GM12878 (cell line): ENCODE data around the gene LTN1. TPM values are rescaled to one million over a fixed set of nuclear protein-coding genes. Genes with fewer than 3 reads are reported as not detected.

Experiments
- CREB1 ChIP-seq: IDR thresholded peaks from 2 replicates; pipeline ENCODE4 v1.6.1; 2012; ENCODE audit warnings: low read depth, mild to moderate bottlenecking, inconsistent platforms
- PML ChIP-seq: IDR thresholded peaks from 2 replicates; pipeline ENCODE4 v1.6.1; 2012; ENCODE audit warnings: low read length, inconsistent platforms
- SRF ChIP-seq, 2 experiments: IDR thresholded peaks; 2 replicates each; pipeline ENCODE4 v1.6.1; 2011; ENCODE audit warnings: low read depth in 2 of 2, low read length in 2 of 2, mild to moderate bottlenecking in 1 of 2, moderate library complexity in 1 of 2
- TCF12 ChIP-seq: IDR thresholded peaks from 2 replicates; pipeline ENCODE4 v1.6.1; 2011; ENCODE audit warnings: low read depth, mild to moderate bottlenecking, low read length
- polyA plus RNA-seq, 11 experiments: library from polyadenylated mRNA; depleted of rRNA in 4 of 11; unstranded in 6 of 11; stranded (reverse) in 5 of 11; fragments of >200 nt; fragmentation: Nextera tagmentation in 4 of 11; fragmentation: Illumina TruSeq in 1 of 11; extraction: Ambion mirVana in 4 of 11; extraction: Trizol in 1 of 11; gene quantifications; 1 replicate in 1 of 11; 2 replicates in 10 of 11; pipeline versions ENCODE4 v1.2.1 to v1.2.3, GENCODE V29; 2011 to 2016; ENCODE audit warnings: inconsistent platforms in 2 of 11, missing spikeins in 2 of 11, low read depth in 1 of 11
- total RNA-seq, 4 experiments: library from RNA; depleted of rRNA in 3 of 4; stranded (reverse); fragments of >200 nt in 3 of 4; fragmentation: Illumina TruSeq in 1 of 4; extraction: Trizol in 1 of 4; gene quantifications; 2 replicates each; pipeline versions ENCODE4 v1.2.1 to v1.2.3, GENCODE V29; 2013 to 2021
- TF ChIP-seq, protein P1 (sequence below): IDR thresholded peaks from 2 replicates; pipeline ENCODE4 v1.6.1; 2011; ENCODE audit warnings: mild to moderate bottlenecking, low read depth, low read length, moderate library complexity; ENCODE audit not compliant: insufficient replicate concordance
- TF ChIP-seq, protein P2 (sequence below): fragments of 450-650 bp; formaldehyde crosslinking; IDR thresholded peaks from 2 replicates; pipeline ENCODE4 v1.4.0; 2022; ENCODE audit warnings: mild to moderate bottlenecking, moderate library complexity

LTN1 gene
- total and polyA plus RNA-seq, 10 of the 15 experiments (the other 5 are each of a cell fraction or from before 2014, with no cell fraction given) = 3.5 to 17.3 (median 12.3) TPM

DNA sequence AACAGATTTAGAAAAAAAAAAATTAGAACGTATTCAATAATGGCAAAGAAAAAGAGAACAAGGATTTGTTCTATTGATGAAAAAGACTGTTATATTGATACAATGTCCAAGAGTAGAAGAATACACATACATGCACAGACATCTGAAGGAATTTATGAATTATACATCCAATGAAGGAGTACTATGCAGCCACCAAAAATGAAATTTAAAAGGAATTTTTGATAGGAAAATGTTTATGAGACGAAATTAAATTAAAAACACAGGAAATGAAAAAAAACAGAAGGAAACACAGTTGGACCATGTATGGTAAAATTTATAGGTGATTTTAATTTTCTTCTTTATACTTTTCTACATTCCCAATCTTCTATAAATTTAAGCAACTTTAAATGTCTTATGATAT lies 110.3 kb downstream of the LTN1 start (continued):
- TF ChIP-seq, protein P1, sequence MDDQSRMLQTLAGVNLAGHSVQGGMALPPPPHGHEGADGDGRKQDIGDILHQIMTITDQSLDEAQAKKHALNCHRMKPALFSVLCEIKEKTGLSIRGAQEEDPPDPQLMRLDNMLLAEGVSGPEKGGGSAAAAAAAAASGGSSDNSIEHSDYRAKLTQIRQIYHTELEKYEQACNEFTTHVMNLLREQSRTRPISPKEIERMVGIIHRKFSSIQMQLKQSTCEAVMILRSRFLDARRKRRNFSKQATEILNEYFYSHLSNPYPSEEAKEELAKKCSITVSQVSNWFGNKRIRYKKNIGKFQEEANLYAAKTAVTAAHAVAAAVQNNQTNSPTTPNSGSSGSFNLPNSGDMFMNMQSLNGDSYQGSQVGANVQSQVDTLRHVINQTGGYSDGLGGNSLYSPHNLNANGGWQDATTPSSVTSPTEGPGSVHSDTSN = no peak
- TF ChIP-seq PML = no peak
- no peak for TF ChIP-seq TCF12
- TF ChIP-seq CREB1 = no peak
- TF ChIP-seq, protein P2, sequence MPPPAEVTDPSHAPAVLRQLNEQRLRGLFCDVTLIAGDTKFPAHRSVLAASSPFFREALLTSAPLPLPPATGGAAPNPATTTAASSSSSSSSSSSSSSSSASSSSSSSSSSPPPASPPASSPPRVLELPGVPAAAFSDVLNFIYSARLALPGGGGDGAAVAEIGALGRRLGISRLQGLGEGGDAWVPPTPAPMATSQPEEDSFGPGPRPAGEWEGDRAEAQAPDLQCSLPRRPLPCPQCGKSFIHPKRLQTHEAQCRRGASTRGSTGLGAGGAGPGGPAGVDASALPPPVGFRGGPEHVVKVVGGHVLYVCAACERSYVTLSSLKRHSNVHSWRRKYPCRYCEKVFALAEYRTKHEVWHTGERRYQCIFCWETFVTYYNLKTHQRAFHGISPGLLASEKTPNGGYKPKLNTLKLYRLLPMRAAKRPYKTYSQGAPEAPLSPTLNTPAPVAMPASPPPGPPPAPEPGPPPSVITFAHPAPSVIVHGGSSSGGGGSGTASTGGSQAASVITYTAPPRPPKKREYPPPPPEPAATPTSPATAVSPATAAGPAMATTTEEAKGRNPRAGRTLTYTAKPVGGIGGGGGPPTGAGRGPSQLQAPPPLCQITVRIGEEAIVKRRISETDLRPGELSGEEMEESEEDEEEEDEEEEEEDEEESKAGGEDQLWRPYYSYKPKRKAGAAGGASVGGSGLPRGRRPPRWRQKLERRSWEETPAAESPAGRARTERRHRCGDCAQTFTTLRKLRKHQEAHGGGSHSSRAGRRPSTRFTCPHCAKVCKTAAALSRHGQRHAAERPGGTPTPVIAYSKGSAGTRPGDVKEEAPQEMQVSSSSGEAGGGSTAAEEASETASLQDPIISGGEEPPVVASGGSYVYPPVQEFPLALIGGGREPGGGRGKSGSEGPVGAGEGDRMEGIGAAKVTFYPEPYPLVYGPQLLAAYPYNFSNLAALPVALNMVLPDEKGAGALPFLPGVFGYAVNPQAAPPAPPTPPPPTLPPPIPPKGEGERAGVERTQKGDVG (CRISPR knock-in tag) = no peak
- TF ChIP-seq SRF (IDR thresholded peaks at IDR 0.05; ENCODE audit: low read depth in 2 of 2, low read length in 2 of 2) = no peak

Other genes starting within 250 kb of the LTN1 start
- gene RWDD2B, start 26.5 kb upstream of the LTN1 start, total RNA-seq (2014; rRNA removed) = 13.5 and 16.2 TPM in 2 replicates
- 17.4 and 18.8 TPM in 2 replicates for gene RWDD2B, start 26.5 kb upstream of the LTN1 start, total RNA-seq (2014; rRNA removed; fragmentation: Illumina TruSeq; extraction: Trizol)
- gene RWDD2B, start 26.5 kb upstream of the LTN1 start, total RNA-seq (2021) = 15.0 and 17.6 TPM in 2 replicates
- gene RWDD2B, start 26.5 kb upstream of the LTN1 start, polyA plus RNA-seq (2011; rRNA removed) = 15.1 and 19.1 TPM in 2 replicates
- 22.0 and 29.9 TPM in 2 replicates for gene RWDD2B, start 26.5 kb upstream of the LTN1 start, polyA plus RNA-seq (2014; fragmentation: Illumina TruSeq; extraction: Trizol)
- 10 to 100 TPM; 33.2 to 37.1 TPM for gene RWDD2B, start 26.5 kb upstream of the LTN1 start, polyA plus RNA-seq (2014; fragmentation: Nextera tagmentation; extraction: Ambion mirVana)
- 11.9 and 14.2 TPM in 2 replicates for gene RWDD2B, start 26.5 kb upstream of the LTN1 start, polyA plus RNA-seq (2014; rRNA removed)
- gene RWDD2B, start 26.5 kb upstream of the LTN1 start, polyA plus RNA-seq (2016; fragmentation: Nextera tagmentation; extraction: Ambion mirVana) = 10 to 100 TPM; 34.4 to 38.3 TPM
- gene USP16, start 31.8 kb upstream of the LTN1 start, total RNA-seq (2014; rRNA removed) = 33.2 and 37.5 TPM in 2 replicates
- gene USP16, start 31.8 kb upstream of the LTN1 start, total RNA-seq (2014; rRNA removed; fragmentation: Illumina TruSeq; extraction: Trizol) = 64.8 and 67.3 TPM in 2 replicates
- gene USP16, start 31.8 kb upstream of the LTN1 start, total RNA-seq (2021) = 34.5 and 37.9 TPM in 2 replicates
- 41.5 and 70.4 TPM in 2 replicates for gene USP16, start 31.8 kb upstream of the LTN1 start, polyA plus RNA-seq (2011; rRNA removed)
- 52.1 and 65.5 TPM in 2 replicates for gene USP16, start 31.8 kb upstream of the LTN1 start, polyA plus RNA-seq (2014; fragmentation: Illumina TruSeq; extraction: Trizol)
- 10 to 100 TPM; 52.6 to 68.7 TPM for gene USP16, start 31.8 kb upstream of the LTN1 start, polyA plus RNA-seq (2014; fragmentation: Nextera tagmentation; extraction: Ambion mirVana)
- gene USP16, start 31.8 kb upstream of the LTN1 start, polyA plus RNA-seq (2014; rRNA removed) = 20.8 and 29.5 TPM in 2 replicates
- 10 to 100 TPM; 60.9 to 61.8 TPM for gene USP16, start 31.8 kb upstream of the LTN1 start, polyA plus RNA-seq (2016; fragmentation: Nextera tagmentation; extraction: Ambion mirVana)
- 321 and 373 TPM in 2 replicates for gene CCT8, start 80.8 kb upstream of the LTN1 start, total RNA-seq (2014; rRNA removed)
- 454 and 466 TPM in 2 replicates for gene CCT8, start 80.8 kb upstream of the LTN1 start, total RNA-seq (2014; rRNA removed; fragmentation: Illumina TruSeq; extraction: Trizol)
- gene CCT8, start 80.8 kb upstream of the LTN1 start, total RNA-seq (2021) = 343 and 351 TPM in 2 replicates
- 402 and 618 TPM in 2 replicates for gene CCT8, start 80.8 kb upstream of the LTN1 start, polyA plus RNA-seq (2011; rRNA removed)
- gene CCT8, start 80.8 kb upstream of the LTN1 start, polyA plus RNA-seq (2014; fragmentation: Illumina TruSeq; extraction: Trizol) = 476 and 541 TPM in 2 replicates
- 100 to 1,000 TPM; 510 to 696 TPM for gene CCT8, start 80.8 kb upstream of the LTN1 start, polyA plus RNA-seq (2014; fragmentation: Nextera tagmentation; extraction: Ambion mirVana)
- gene CCT8, start 80.8 kb upstream of the LTN1 start, polyA plus RNA-seq (2014; rRNA removed) = 293 and 348 TPM in 2 replicates
- 100 to 1,000 TPM; 515 TPM for gene CCT8, start 80.8 kb upstream of the LTN1 start, polyA plus RNA-seq (2016; fragmentation: Nextera tagmentation; extraction: Ambion mirVana)
- gene MAP3K7CL, start 137.8 kb upstream of the LTN1 start, total RNA-seq (2014; rRNA removed) = 5.6 TPM in 2 replicates
- gene MAP3K7CL, start 137.8 kb upstream of the LTN1 start, total RNA-seq (2014; rRNA removed; fragmentation: Illumina TruSeq; extraction: Trizol) = 5.5 and 5.8 TPM in 2 replicates
- gene MAP3K7CL, start 137.8 kb upstream of the LTN1 start, total RNA-seq (2021) = 6.2 and 7.7 TPM in 2 replicates
- 13.3 and 14.2 TPM in 2 replicates for gene MAP3K7CL, start 137.8 kb upstream of the LTN1 start, polyA plus RNA-seq (2011; rRNA removed)
- 7.3 and 7.4 TPM in 2 replicates for gene MAP3K7CL, start 137.8 kb upstream of the LTN1 start, polyA plus RNA-seq (2014; fragmentation: Illumina TruSeq; extraction: Trizol)
- 10 to 100 TPM; 13.1 to 19.7 TPM for gene MAP3K7CL, start 137.8 kb upstream of the LTN1 start, polyA plus RNA-seq (2014; fragmentation: Nextera tagmentation; extraction: Ambion mirVana)
- 3.2 and 4.2 TPM in 2 replicates for gene MAP3K7CL, start 137.8 kb upstream of the LTN1 start, polyA plus RNA-seq (2014; rRNA removed)
- 1 to 10 TPM; 4.2 to 5.8 TPM for gene MAP3K7CL, start 137.8 kb upstream of the LTN1 start, polyA plus RNA-seq (2016; fragmentation: Nextera tagmentation; extraction: Ambion mirVana)